HepG2 (cell line): ENCODE results near the gene VAC14. TPM values are rescaled to one million over a fixed set of nuclear protein-coding genes. Genes with fewer than 3 reads are reported as not detected.

Experiments
- ARNT2 ChIP-seq: sonication (generic); formaldehyde crosslinking; IDR thresholded peaks from 2 replicates; pipeline ENCODE4 v1.8.0; 2022; ENCODE audit warnings: mild to moderate bottlenecking, low read depth, missing genetic modification reagents, moderate library complexity
- EHMT2 ChIP-seq: fragments of 200-600 bp; sonication (generic); IDR thresholded peaks from 2 replicates; pipeline ENCODE4 v1.7.0; 2017; ENCODE audit warnings: antibody characterized with exemption, low read depth, low read length, borderline replicate concordance
- FLYWCH1 ChIP-seq: sonication (generic); formaldehyde crosslinking; IDR thresholded peaks from 2 replicates; pipeline ENCODE4 v1.8.1; 2023; ENCODE audit warnings: mild to moderate bottlenecking, missing genetic modification reagents
- GATA4 ChIP-seq: sonication (generic); IDR thresholded peaks from 2 replicates; pipeline ENCODE4 v1.6.1; 2016; ENCODE audit warnings: antibody characterized with exemption, low read depth, borderline replicate concordance
- GFI1 ChIP-seq: sonication (generic); formaldehyde crosslinking; IDR thresholded peaks from 2 replicates; pipeline ENCODE4 v1.5.0; 2020; ENCODE audit warnings: missing genetic modification reagents, mild to moderate bottlenecking, borderline replicate concordance
- GPN1 ChIP-seq: sonication (generic); formaldehyde crosslinking; IDR thresholded peaks from 2 replicates; pipeline ENCODE4 v1.5.1; 2020; ENCODE audit warnings: missing genetic modification reagents, borderline replicate concordance
- JUNB ChIP-seq: sonication (generic); formaldehyde crosslinking; IDR thresholded peaks from 2 replicates; pipeline ENCODE4 v1.8.0; 2022; ENCODE audit warnings: missing genetic modification reagents, mild to moderate bottlenecking, borderline replicate concordance
- MAF1 ChIP-seq: sonication (generic); formaldehyde crosslinking; IDR thresholded peaks from 2 replicates; pipeline ENCODE4 v1.5.0; 2020; ENCODE audit warnings: missing genetic modification reagents, borderline replicate concordance
- MXD1 ChIP-seq: sonication (generic); formaldehyde crosslinking; IDR thresholded peaks from 2 replicates; pipeline ENCODE4 v1.4.0; 2020; ENCODE audit warnings: mild to moderate bottlenecking, missing genetic modification reagents
- NFRKB ChIP-seq: fragments of 450-650 bp; IDR thresholded peaks from 2 replicates; pipeline ENCODE4 v1.6.1; 2017
- PAF1 ChIP-seq: IDR thresholded peaks from 2 replicates; pipeline ENCODE4 v1.6.1; 2016; ENCODE audit warnings: missing genetic modification reagents, missing compliant biosample characterization
- PAX8 ChIP-seq: sonication (generic); formaldehyde crosslinking; IDR thresholded peaks from 2 replicates; pipeline ENCODE4 v1.8.0; 2022; ENCODE audit warnings: mild to moderate bottlenecking, missing genetic modification reagents, borderline replicate concordance
- PHF20 ChIP-seq: sonication (generic); formaldehyde crosslinking; IDR thresholded peaks from 2 replicates; pipeline ENCODE4 v1.5.0; 2020; ENCODE audit warnings: mild to moderate bottlenecking, missing genetic modification reagents
- POLR2AphosphoS2 ChIP-seq: IDR thresholded peaks from 2 replicates; pipeline ENCODE4 v1.6.1; 2011; ENCODE audit warnings: low read depth, low read length, improper control_type of control experiment
- SCMH1 ChIP-seq: sonication (generic); formaldehyde crosslinking; IDR thresholded peaks from 2 replicates; pipeline ENCODE4 v1.9.0; 2021; ENCODE audit warnings: missing genetic modification reagents, mild to moderate bottlenecking, borderline replicate concordance
- SIX4 ChIP-seq: sonication (generic); formaldehyde crosslinking; IDR thresholded peaks from 2 replicates; pipeline ENCODE4 v1.4.0; 2020; ENCODE audit warnings: missing genetic modification reagents
- STAT5B ChIP-seq: sonication (generic); formaldehyde crosslinking; IDR thresholded peaks from 2 replicates; pipeline ENCODE4 v1.4.0; 2020; ENCODE audit warnings: missing genetic modification reagents
- ZBTB39 ChIP-seq: sonication (generic); formaldehyde crosslinking; IDR thresholded peaks from 2 replicates; pipeline ENCODE4 v1.5.0; 2020; ENCODE audit warnings: missing genetic modification reagents
- ZMAT3 ChIP-seq: sonication (generic); formaldehyde crosslinking; conservative IDR thresholded peaks from 2 replicates; pipeline ENCODE4 v1.7.0; 2021; ENCODE audit warnings: missing genetic modification reagents
- ZNF33B ChIP-seq: sonication (generic); formaldehyde crosslinking; IDR thresholded peaks from 2 replicates; pipeline ENCODE4 v1.5.1; 2020; ENCODE audit warnings: mild to moderate bottlenecking, missing genetic modification reagents
- ZNF639 ChIP-seq: conservative IDR thresholded peaks from 2 replicates; pipeline ENCODE4 v1.6.1; 2018; ENCODE audit warnings: missing genetic modification reagents
- polyA plus RNA-seq, 8 experiments: library from polyadenylated mRNA; depleted of rRNA in 3 of 8; stranded (reverse) in 7 of 8; unstranded in 1 of 8; fragments of >200 nt; fragmentation: Illumina TruSeq in 4 of 8; extraction: Trizol in 4 of 8; gene quantifications; 2 replicates each; pipeline versions ENCODE4 v1.2.1 to v1.2.3, GENCODE V29; 2011 to 2016; ENCODE audit warnings: low read depth in 4 of 8, missing spikeins in 1 of 8, mixed read lengths in 1 of 8; ENCODE audit not compliant: insufficient read depth in 1 of 8
- total RNA-seq, 5 experiments: library from RNA; depleted of rRNA; stranded (reverse); fragments of >200 nt; fragmentation: Illumina TruSeq; extraction: Trizol; gene quantifications; 2 replicates each; pipeline ENCODE4 v1.2.3, GENCODE V29; 2016; ENCODE audit warnings: low read depth in 1 of 5
- TF ChIP-seq, protein P1 (sequence below): sonication (generic); formaldehyde crosslinking; IDR thresholded peaks from 2 replicates; pipeline ENCODE4 v1.5.0; 2020; ENCODE audit warnings: mild to moderate bottlenecking, missing genetic modification reagents
- TF ChIP-seq, protein P2 (sequence below): sonication (generic); formaldehyde crosslinking; IDR thresholded peaks from 2 replicates; pipeline ENCODE4 v1.4.0; 2020; ENCODE audit warnings: missing genetic modification reagents

VAC14 gene
- total and polyA plus RNA-seq, 2 of the 13 experiments (the other 11 are each of a cell fraction or from before 2014, with no cell fraction given): 23.5 to 24.6 TPM

DNA sequence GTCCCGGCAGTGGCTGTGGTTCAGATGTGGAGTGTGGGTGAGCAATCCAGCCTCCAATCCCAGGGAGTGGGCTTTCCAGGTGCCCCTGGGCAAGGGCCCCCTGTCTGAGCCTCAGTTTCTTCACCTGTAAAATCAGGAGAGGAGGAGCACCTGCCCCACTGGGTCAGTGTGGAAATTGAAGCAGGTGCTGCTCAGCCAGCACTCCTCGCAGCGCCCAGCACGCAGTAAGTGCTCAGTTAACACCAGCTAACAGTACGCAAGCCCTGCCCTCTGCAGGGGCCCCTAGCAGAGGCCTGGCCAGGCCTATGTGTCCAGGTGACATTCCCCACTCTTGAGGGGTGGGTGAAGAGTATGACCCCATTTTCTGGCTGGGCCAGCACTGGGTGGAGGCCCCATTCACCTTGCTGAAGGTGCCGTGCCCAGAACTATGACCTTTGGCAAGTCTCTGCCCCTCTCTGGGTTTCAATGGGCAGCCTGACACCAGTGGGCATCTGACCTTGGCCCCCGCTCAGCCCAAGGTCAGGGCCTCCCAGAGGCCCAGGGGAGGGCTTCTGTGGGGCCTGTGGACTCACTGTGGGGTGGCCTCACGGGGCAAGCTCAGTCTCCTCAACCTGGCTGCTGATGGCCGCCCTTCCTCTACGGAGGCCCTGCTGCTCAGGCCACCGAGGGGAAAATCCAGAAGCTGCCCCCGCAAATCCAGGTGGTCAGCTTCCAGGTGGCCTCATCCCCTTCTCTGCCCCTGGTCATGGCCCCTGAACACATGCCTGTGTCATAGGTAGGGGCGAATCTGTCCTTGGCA lies 117.6 kb downstream of the VAC14 start (continued):
- TF ChIP-seq, protein P1, sequence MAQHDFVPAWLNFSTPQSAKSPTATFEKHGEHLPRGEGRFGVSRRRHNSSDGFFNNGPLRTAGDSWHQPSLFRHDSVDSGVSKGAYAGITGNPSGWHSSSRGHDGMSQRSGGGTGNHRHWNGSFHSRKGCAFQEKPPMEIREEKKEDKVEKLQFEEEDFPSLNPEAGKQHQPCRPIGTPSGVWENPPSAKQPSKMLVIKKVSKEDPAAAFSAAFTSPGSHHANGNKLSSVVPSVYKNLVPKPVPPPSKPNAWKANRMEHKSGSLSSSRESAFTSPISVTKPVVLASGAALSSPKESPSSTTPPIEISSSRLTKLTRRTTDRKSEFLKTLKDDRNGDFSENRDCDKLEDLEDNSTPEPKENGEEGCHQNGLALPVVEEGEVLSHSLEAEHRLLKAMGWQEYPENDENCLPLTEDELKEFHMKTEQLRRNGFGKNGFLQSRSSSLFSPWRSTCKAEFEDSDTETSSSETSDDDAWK (CRISPR knock-in tag): no peak
- no peak for TF ChIP-seq STAT5B (CRISPR knock-in tag)
- no peak for TF ChIP-seq GATA4
- no peak for TF ChIP-seq POLR2AphosphoS2
- no peak for TF ChIP-seq GPN1 (CRISPR knock-in tag)
- no peak for TF ChIP-seq ZBTB39 (CRISPR knock-in tag)
- TF ChIP-seq PAF1 (CRISPR knock-in tag): no peak
- TF ChIP-seq, protein P2, sequence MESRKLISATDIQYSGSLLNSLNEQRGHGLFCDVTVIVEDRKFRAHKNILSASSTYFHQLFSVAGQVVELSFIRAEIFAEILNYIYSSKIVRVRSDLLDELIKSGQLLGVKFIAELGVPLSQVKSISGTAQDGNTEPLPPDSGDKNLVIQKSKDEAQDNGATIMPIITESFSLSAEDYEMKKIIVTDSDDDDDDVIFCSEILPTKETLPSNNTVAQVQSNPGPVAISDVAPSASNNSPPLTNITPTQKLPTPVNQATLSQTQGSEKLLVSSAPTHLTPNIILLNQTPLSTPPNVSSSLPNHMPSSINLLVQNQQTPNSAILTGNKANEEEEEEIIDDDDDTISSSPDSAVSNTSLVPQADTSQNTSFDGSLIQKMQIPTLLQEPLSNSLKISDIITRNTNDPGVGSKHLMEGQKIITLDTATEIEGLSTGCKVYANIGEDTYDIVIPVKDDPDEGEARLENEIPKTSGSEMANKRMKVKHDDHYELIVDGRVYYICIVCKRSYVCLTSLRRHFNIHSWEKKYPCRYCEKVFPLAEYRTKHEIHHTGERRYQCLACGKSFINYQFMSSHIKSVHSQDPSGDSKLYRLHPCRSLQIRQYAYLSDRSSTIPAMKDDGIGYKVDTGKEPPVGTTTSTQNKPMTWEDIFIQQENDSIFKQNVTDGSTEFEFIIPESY (CRISPR knock-in tag): no peak
- TF ChIP-seq FLYWCH1 (CRISPR knock-in tag): no peak
- no peak; the same call in 1 of the 2 replicates for TF ChIP-seq ARNT2 (CRISPR knock-in tag)
- TF ChIP-seq ZNF33B (CRISPR knock-in tag): no peak
- peak; percentile 88 for TF ChIP-seq MAF1 (CRISPR knock-in tag)
- TF ChIP-seq SCMH1 (CRISPR knock-in tag): no peak
- TF ChIP-seq ZNF639 (CRISPR knock-in tag): 0 out of 2 replicates have a peak, but pooled peaks have one; percentile 48
- TF ChIP-seq EHMT2: no peak
- 0 out of 2 replicates have a peak, but pooled peaks have one; percentile 2 for TF ChIP-seq GFI1 (CRISPR knock-in tag)
- TF ChIP-seq ZMAT3: peak; percentile 83; the same call in 1 of the 2 replicates
- no peak for TF ChIP-seq SIX4 (CRISPR knock-in tag)
- no peak for TF ChIP-seq JUNB (CRISPR knock-in tag)
- no peak for TF ChIP-seq NFRKB
- peak; percentile 30; the same call in 1 of the 2 replicates for TF ChIP-seq MXD1 (CRISPR knock-in tag)
- no peak for TF ChIP-seq PAX8
- TF ChIP-seq PHF20 (CRISPR knock-in tag): no peak
